NCI-H1048 (cell line): ENCODE measurements around the gene ERFL.
"Not testable (repeated sequence)": the region's sequence is repeated elsewhere in the genome, so short reads cannot be mapped to it uniquely, and the experiment has no call there.

Source experiments
- DNase-seq: peaks from one replicate; lab custom pipeline; 2025; lab: John Stamatoyannopoulos, UW

The ERFL gene

DNA sequence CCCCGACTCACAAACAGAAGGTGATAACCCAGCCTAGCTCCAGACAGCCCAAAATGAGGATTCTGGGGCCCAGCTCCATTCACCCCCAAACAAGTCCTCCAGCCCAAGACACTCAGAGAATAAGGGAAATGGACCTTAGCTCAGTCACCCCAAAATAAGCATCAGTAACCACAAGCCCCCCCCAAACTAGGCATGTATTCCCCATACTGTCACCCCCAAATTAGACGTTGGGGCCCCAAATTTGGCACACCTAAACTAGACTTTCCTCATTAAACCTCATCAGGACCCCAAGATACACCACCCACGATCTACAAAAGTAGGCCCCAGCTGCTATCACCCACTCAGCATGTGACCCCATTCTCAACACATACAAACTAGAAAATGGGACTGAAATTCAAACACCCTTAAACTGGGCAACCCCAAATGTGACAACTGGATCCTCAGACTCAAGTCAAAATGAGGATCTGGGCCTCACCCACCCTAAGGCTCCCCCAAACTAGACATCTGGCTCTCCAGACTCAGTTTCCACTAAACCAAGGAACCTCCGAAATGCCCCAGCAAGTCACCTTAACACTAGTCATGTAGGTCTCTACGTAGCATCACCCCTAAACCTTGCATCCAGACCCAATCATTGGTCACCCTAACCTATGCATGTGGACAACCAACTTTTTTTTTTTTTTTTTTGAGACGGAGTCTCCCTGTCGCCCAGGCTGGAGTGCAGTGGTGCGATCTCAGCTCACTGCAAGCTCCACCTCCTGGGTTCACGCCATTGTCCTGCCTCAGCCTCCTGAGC lies 13.4 kb upstream of the ERFL start:
- no peak for DNase-seq

DNA sequence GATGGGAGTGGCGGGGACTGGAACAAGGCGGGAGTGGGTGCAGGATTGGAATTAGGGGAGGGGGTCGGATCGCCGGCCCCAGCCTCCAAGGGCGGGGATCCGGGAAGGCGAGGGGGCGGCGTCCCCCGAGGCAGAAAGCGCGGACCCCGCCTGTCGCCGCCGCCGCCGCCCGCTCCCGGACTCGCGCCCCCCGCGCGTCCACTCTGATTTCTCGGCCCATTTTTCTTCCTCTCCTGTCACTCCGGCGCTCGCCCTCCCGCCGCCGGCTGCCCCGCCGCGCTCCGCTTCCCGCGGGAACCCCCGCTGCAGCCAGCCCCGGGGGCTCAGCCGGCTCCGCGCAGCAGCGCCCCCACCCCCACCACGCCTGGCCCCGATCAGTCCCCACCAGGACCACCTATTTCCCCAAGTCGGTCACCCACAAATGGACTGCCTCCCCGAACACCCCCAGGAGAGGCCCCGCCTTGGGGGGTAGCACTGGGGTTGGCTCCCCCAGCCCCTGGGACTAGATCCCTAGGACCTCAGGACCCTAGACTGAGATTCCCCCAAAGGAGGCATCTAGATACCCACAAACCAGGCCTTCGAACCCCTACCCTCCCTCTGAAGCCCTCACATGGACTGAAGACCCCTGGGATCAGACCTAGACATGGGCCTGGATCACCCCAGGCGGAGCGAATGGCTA lies 12.6 kb upstream of the ERFL start:
- no peak for DNase-seq

- no peak for DNase-seq
These were observed 11.8 kb upstream of the ERFL start for GRCh38 chr19:41939861-41940730.

DNA sequence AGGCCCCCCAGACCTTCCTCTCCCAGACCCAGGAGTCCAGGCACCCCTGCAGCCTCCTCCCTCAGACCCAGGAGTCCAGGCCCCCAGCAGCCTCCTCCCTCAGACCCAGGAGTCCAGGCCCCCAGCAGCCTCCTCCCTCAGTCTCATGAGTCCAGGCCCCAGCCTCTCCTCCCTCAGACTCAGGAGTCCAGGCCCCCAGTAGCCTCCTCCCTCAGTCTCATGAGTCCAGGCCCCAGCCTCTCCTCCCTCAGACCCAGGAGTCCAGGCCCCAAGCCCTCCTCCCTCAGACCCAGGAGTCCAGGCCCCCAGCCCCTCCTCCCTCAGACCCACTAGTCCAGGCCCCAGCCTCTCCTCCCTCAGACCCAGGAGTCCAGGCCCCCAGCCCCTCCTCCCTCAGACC lies 11.0 kb upstream of the ERFL start:
- DNase-seq: not testable (repeated sequence)

GRCh38 chr19:41937525-41938468 lies 9.5 kb upstream of the ERFL start:
- no peak for DNase-seq

DNA sequence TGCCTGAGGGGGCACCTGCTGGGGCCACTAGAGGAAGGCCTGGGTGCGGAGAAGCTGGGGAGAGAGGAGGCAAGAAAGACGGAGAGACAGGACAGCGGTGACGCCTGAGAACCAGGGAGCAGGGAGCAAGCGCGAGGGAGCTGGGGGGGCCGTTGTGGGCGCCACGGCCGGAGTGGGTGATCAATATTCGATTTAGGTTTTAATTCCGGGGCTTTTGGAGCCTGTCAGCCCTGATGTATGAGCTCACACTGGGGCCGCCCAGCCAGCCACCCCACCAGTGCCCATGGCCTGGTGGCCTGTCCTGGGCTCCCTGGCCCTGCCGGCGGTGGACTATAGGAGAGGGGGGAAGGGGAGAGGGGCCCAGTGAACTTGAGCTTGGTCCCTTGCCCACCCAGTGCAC lies 8.7 kb upstream of the ERFL start:
- no peak for DNase-seq

DNA sequence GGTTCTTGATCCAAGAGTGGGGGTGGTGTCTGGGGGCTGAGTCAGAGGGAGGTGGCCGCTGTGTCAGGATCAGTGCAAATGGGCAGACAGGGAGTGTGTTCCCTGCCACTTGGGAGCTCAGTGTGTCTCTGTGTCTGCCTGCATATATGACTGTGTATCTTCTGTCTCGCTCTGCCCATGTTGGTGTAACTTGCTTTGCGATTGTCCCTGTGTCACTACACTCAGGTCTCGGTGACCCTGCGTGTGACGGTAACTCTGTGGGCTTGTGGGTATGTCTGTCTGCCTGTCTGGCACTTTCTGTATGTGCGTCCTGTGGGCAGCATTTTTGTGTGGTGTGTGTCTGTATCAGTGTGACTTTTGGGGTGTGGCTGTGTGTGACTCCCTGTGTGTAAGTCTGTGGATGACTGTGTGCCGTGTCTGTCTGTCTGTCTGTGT lies 8.2 kb upstream of the ERFL start:
- no peak for DNase-seq

- no peak for DNase-seq
These were observed 7.6 kb upstream of the ERFL start for GRCh38 chr19:41935760-41936415.

DNA sequence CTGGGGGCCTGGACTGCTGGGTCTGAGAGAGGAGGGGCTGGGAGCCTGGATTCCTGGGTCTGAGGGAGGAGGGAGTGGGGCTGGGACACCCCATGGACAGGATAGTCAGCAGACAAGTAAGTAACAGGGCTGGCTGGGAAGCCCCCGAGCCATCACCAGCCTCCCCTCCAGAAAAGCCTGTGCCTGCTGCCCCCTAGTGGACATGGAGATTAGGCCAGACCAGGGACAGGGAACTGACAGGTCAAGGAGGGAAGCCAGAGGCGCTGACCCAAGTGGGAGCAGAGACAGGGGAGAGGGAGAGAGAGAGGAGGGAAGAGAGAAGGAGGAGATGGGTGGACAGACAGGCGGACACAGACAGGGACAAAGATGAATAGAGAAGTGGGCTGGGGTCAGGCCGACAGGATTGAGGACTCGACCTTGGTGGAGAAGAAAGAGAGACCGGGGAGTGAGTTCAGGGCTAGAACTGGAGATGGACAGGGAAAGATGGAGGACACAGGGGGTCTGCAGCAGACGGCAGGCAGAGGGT lies 6.7 kb upstream of the ERFL start:
- no peak for DNase-seq

- DNase-seq: no peak
These were observed 5.6 kb upstream of the ERFL start for GRCh38 chr19:41933693-41934426.

DNA sequence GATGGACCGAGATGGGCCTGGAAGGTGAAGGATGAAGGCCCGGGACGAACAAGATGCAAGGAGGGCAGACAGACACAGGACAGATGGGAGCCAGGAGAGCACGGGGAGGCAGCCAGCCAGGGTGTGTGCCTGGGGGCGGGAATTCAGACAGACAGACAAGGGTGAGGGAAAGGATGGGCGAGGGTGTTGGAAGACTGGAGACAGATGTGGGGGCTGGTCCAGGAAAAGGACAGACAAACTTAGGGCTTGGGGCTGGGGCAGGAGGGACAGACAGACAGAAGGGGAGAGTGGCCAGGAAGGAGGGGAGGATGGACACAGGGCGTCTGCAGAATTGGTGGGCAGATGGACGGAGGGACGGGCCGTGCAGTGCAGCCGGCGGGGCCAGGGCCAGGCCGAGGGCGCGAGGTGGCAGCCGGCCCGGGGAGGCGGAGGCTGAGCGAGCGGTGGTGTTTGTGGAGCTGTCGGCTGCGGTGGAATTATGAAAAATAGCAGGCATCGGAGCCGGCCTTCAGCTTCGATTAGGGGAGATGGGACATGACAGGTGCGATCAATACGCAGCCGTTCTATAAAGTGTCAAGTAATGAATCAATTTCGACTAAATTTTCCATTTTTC lies 4.6 kb upstream of the ERFL start:
- no peak for DNase-seq

GRCh38 chr19:41932259-41932719 lies 4.0 kb upstream of the ERFL start:
- no peak for DNase-seq

DNA sequence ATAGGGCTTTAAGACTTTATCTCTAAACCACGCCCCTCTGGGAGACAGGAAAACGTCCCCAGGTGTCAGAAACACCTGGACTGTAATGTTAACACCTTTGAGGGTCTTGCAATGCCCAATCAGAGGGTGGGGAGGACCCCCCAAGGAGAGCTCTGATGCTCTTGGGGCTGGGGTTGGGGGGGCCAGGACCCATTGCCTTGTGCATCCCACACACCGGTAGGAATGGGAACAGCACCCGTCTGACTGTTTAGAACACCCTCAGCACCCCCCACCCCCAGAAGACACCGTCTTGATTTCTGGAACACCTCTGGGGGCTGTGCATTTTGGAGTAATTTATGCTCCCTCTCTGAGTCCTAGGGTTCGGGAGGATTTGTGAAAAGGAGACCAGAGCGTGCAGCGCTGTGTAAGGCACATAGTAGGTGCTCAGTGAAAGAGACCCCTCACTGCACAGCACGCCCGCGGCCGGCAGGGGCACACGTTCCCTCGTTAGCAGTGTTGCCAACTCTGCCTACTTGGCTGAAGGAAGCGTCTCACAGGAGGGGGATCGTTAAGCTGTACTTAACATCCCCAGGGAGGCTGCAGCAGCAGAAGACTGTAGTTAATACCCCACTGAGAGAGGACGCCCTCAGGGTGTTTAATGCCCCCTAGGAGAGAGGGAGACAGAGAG lies 2.8 kb upstream of the ERFL start:
- DNase-seq: no peak

DNA sequence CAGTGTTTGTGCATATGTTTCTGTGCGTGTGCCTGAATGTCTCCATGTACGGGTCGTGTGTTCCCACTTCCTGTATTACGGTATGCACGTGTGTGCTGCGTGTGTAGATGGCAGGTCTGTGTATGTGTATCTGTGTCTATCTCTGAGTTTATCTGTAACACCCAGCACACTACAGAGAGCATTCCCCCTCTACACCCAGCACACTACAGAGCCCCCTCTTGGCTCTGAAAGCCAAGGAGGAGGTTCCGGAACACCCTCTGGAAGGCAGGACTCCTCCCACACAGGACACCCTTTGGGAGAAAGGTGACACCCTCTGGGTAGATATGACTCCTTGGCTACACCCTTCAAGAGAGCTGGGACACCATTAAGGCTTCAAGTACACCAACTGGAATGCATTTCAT lies 2.1 kb upstream of the ERFL start:
- DNase-seq: no peak

DNA sequence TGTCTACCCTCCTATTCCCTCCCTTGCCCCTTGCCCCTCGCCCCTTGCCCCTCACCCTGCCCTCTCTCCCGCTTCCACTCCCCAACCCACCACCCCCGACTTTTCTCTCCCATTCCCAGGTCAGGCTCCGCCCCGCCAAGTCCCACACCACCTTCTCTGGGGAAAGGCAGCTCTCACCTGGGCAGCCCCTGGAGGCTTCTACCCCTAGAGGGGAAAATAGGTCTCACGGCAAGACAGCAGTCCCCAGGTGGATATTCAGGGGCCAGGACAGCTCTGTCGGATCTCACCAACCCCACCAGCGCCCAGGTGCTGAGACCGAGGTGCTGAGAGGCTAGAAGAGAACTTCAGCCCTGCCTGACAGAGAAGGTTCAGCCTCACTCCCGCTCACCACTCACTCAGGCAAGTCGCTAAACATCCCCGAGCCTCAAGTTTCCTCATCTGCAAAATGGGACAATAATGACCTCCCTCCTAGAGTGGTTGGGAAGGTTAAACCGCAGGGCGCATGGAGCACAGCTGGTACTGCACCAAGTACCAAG lies 1.4 kb upstream of the ERFL start:
- no peak for DNase-seq

- DNase-seq: no peak
These were observed 696 bp upstream of the ERFL start for GRCh38 chr19:41928754-41929535.

DNA sequence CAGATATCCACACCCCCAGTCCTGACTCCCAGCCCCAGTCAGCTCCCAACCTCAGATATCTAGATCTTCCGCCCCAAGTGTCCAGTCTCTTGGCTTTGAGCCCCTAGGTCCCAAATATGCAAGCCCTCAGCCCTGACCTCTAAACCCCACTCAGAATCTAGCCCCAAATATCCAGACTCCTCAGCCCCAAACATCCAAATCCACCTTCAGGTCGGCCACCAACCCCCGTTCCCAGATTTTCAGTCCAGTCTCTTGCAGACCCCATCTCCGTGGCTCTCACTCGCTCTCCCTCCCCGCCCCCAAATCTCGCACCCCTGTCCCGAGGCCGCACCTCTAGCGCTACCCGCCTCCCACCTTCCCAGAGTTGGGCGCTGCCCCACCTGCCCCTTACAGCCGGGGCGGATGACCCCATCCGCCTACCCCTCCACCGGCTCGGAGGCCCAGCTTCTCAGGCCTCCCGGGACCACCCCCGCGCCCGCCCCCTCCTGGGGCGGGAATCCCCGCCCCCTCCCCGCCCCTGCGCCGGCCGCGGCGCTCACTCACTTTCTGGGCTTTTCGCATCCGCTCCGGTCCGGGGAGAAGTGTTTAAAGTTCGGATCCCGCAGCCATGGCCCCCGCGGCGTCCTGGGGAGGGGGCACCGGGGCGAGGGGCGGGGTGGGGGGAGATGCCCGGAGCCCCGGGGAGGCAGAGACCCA lies 604 bp downstream of the ERFL start:
- DNase-seq: no peak
